Upper lobe of right lung (tissue), 1 donor: ENCODE results near the gene LYL1. TPM values are rescaled to one million over a fixed set of nuclear protein-coding genes. Genes with fewer than 3 reads are reported as not detected.

Experiments used
- ATAC-seq: fragments of 200-7000 bp; cut with Tn5 transposase; one replicate; pipeline ENCODE4 v1.9.1; 2020; ENCODE audit warnings: mild to moderate bottlenecking, moderate library complexity
- DNase-seq: peaks from one replicate; pipeline ENCODE4 v3.0.0-alpha.2; 2020
- H3K27ac ChIP-seq: fragments of 200-600 bp; one replicate; pipeline ENCODE4 v1.8.0; 2022
- H3K27me3 ChIP-seq: fragments of 200-600 bp; one replicate; pipeline ENCODE4 v1.8.0; 2022; ENCODE audit warnings: mild to moderate bottlenecking
- H3K36me3 ChIP-seq: fragments of 200-600 bp; one replicate; pipeline ENCODE4 v1.8.0; 2022
- H3K4me1 ChIP-seq: fragments of 200-600 bp; one replicate; pipeline ENCODE4 v1.8.0; 2022
- H3K4me3 ChIP-seq: fragments of 200-600 bp; one replicate; pipeline ENCODE4 v1.8.0; 2022; ENCODE audit warnings: mild to moderate bottlenecking
- H3K9me3 ChIP-seq: fragments of 200-600 bp; one replicate; pipeline ENCODE4 v1.8.0; 2022
- CTCF ChIP-seq: fragments of 200-600 bp; IDR thresholded peaks from one replicate; pipeline ENCODE4 v1.8.0; 2022; ENCODE audit warnings: antibody characterized with exemption
- intact Hi-C: fragments of 100-400 bp; cut with DNase I; formaldehyde crosslinking; loops from one replicate; pipeline ENCODE4 v1.11.0; 2022
- total RNA-seq: library from RNA; stranded (reverse); fragmentation: NEBNext Ultra II Directional; extraction: Animal tissue kit (Norgen Biotek cat#: 25700); gene quantifications from one replicate; pipeline ENCODE4 v1.2.1, GENCODE V29; 2021
- donor health status: DM: no; HTN: yes; CAD: no; lungs with severe emphysema.

LYL1 gene
- total RNA-seq, 1 donor from 2014 or later, result 21.8 TPM

- H3K27ac ChIP-seq, result peak overlapping the region; percentile 40
- intact Hi-C loops, result loop anchor here (10.0 kb wide), 2 partner anchors 66 to 116 kb away; no protein-coding TSS in a partner anchor
- ATAC-seq (no peak), DNase-seq (no peak)
- peaks cover 31% of the 10 kb centered on the region for H3K4me1 ChIP-seq
- H3K4me3 ChIP-seq, result no peak overlapping the region
- H3K9me3 ChIP-seq, result no peaks in the 10 kb centered on the region
- no peak for TF ChIP-seq CTCF
- no peaks in the 10 kb centered on the region for H3K27me3 ChIP-seq
- peaks cover 30% of the 10 kb centered on the region for H3K36me3 ChIP-seq
Observed at GRCh38 chr19:13090511-13091231, 12.0 kb downstream of the LYL1 start.

GRCh38 chr19:13089857-13090507, 12.7 kb downstream of the LYL1 start:
- peaks cover 24% of the 10 kb centered on the region for H3K36me3 ChIP-seq
- H3K27me3 ChIP-seq, result no peaks in the 10 kb centered on the region
- intact Hi-C loops, result loop anchor here (10.0 kb wide), 2 partner anchors 65 to 115 kb away; no protein-coding TSS in a partner anchor
- no peak for DNase-seq
- H3K4me1 ChIP-seq, result peaks cover 38% of the 10 kb centered on the region
- H3K4me3 ChIP-seq, result no peak overlapping the region
- peak overlapping the region; percentile 55 for H3K27ac ChIP-seq
- TF ChIP-seq CTCF, result no peak
- H3K9me3 ChIP-seq, result no peaks in the 10 kb centered on the region
- no peak for ATAC-seq

- peaks cover 37% of the 10 kb centered on the region for H3K4me1 ChIP-seq
- H3K9me3 ChIP-seq, result no peaks in the 10 kb centered on the region
- H3K27me3 ChIP-seq, result no peaks in the 10 kb centered on the region
- no peak for TF ChIP-seq CTCF
- peaks cover 23% of the 10 kb centered on the region for H3K36me3 ChIP-seq
- no peak overlapping the region for H3K4me3 ChIP-seq
- intact Hi-C loops, result no loop called here
- DNase-seq (no peak), ATAC-seq (no peak)
- H3K27ac ChIP-seq, result peak overlapping the region; percentile 55
Observed at GRCh38 chr19:13089139-13089856, 13.4 kb downstream of the LYL1 start.

- no peaks in the 10 kb centered on the region for H3K27me3 ChIP-seq
- H3K36me3 ChIP-seq, result peaks cover 33% of the 10 kb centered on the region
- H3K9me3 ChIP-seq, result no peaks in the 10 kb centered on the region
- intact Hi-C loops, result no loop called here
- no peak overlapping the region for H3K27ac ChIP-seq
- DNase-seq (no peak), ATAC-seq (no peak)
- no peak overlapping the region for H3K4me3 ChIP-seq
- H3K4me1 ChIP-seq, result peaks cover 28% of the 10 kb centered on the region
- TF ChIP-seq CTCF, result no peak
Observed at GRCh38 chr19:13087795-13088537, 14.7 kb downstream of the LYL1 start.

GRCh38 chr19:13087295-13087694, 15.4 kb downstream of the LYL1 start:
- intact Hi-C loops, result no loop called here
- peaks cover 33% of the 10 kb centered on the region for H3K36me3 ChIP-seq
- no peak for DNase-seq
- H3K27me3 ChIP-seq, result no peaks in the 10 kb centered on the region
- TF ChIP-seq CTCF, result no peak
- ATAC-seq, result no peak
- H3K4me1 ChIP-seq, result peaks cover 21% of the 10 kb centered on the region
- no peak overlapping the region for H3K27ac ChIP-seq
- no peaks in the 10 kb centered on the region for H3K9me3 ChIP-seq
- no peak overlapping the region for H3K4me3 ChIP-seq
